Endothelial cell (in vitro differentiated cells): ENCODE measurements around the gene FBXO9. TPM values are rescaled to one million over a fixed set of nuclear protein-coding genes. Genes with fewer than 3 reads are reported as not detected.

ENCODE experiments used
- DNase-seq: peaks from one replicate; pipeline ENCODE4 v3.0.0; 2021; ENCODE audit warnings: low spot score
- H3K27ac Mint-ChIP-seq: one replicate; pipeline ENCODE4 v1.8.0; 2021; ENCODE audit warnings: mixed read lengths, inconsistent platforms; ENCODE audit not compliant: unreplicated experiment
- H3K27me3 Mint-ChIP-seq: one replicate; pipeline ENCODE4 v1.8.0; 2021; ENCODE audit warnings: mild to moderate bottlenecking, moderate library complexity, mixed read lengths, inconsistent platforms; ENCODE audit not compliant: unreplicated experiment
- H3K36me3 Mint-ChIP-seq: one replicate; pipeline ENCODE4 v1.8.0; 2021; ENCODE audit warnings: mild to moderate bottlenecking, low read depth, mixed read lengths, inconsistent platforms; ENCODE audit not compliant: unreplicated experiment
- H3K4me1 Mint-ChIP-seq: one replicate; pipeline ENCODE4 v1.8.0; 2021; ENCODE audit warnings: mild to moderate bottlenecking, mixed read lengths, inconsistent platforms; ENCODE audit not compliant: unreplicated experiment
- H3K4me3 Mint-ChIP-seq: one replicate; pipeline ENCODE4 v1.8.0; 2021; ENCODE audit warnings: mild to moderate bottlenecking, mixed read lengths, inconsistent platforms; ENCODE audit not compliant: unreplicated experiment
- H3K9me3 Mint-ChIP-seq: one replicate; pipeline ENCODE4 v1.8.0; 2021; ENCODE audit warnings: mixed read lengths, inconsistent platforms; ENCODE audit not compliant: unreplicated experiment
- CTCF ChIP-seq: fragments of 200-600 bp; sonication (generic); IDR thresholded peaks from one replicate; pipeline ENCODE4 v1.5.0; 2021; ENCODE audit warnings: antibody characterized with exemption; ENCODE audit not compliant: unreplicated experiment
- total RNA-seq: library from RNA; stranded (reverse); fragmentation: NEBNext Ultra II Directional; extraction: Animal tissue kit (Norgen Biotek cat#: 25700); gene quantifications from one replicate; pipeline ENCODE4 v1.2.1, GENCODE V29; 2021; ENCODE audit not compliant: unreplicated experiment

Gene FBXO9
- total RNA-seq, 1 donor from 2014 or later: 61.5 TPM

GRCh38 chr6:53144802-53145201, 79.6 kb downstream of the FBXO9 start:
- no peak for DNase-seq
- no peaks in the 10 kb centered on the region for H3K27me3 Mint-ChIP-seq
- TF ChIP-seq CTCF: no peak
- no peak overlapping the region for H3K4me3 Mint-ChIP-seq
- H3K9me3 Mint-ChIP-seq: no peaks in the 10 kb centered on the region
- no peak overlapping the region for H3K27ac Mint-ChIP-seq
- peaks cover 16% of the 10 kb centered on the region for H3K4me1 Mint-ChIP-seq
- no peaks in the 10 kb centered on the region for H3K36me3 Mint-ChIP-seq

- H3K9me3 Mint-ChIP-seq: no peaks in the 10 kb centered on the region
- H3K27me3 Mint-ChIP-seq: peaks cover 4% of the 10 kb centered on the region
- H3K4me3 Mint-ChIP-seq: no peak within 1 kb of the TSS
- no peaks in the 10 kb centered on the region for H3K36me3 Mint-ChIP-seq
- TF ChIP-seq CTCF: no peak
- peaks cover 11% of the 10 kb centered on the region for H3K4me1 Mint-ChIP-seq
- H3K27ac Mint-ChIP-seq: no peak within 1 kb of the TSS
- DNase-seq: no peak
Measured at GRCh38 chr6:53148684-53149083, 83.5 kb downstream of the FBXO9 start, which contains the start of gene GCM1. Gene GCM1 (minus strand): TSS chr6:53148841. CDS start chr6:53145632, 3,209 bp downstream.

Other genes starting within 250 kb of the FBXO9 start
- not detected for gene GSTA5, start 224.6 kb upstream of the FBXO9 start, total RNA-seq
- gene GSTA3, start 155.7 kb upstream of the FBXO9 start, total RNA-seq: not detected
- gene GSTA4, start 70.1 kb upstream of the FBXO9 start, total RNA-seq: 16.2 TPM
- 17.5 TPM for gene CILK1, start 3.6 kb upstream of the FBXO9 start, total RNA-seq
- gene GCM1, start 83.4 kb downstream of the FBXO9 start, total RNA-seq: not detected